Omental fat pad (tissue), 4 donors: Measurements from ENCODE around the gene TOP2A. TPM values are rescaled to one million over a fixed set of nuclear protein-coding genes. Genes with fewer than 3 reads are reported as not detected.

Experiments used
- ATAC-seq: fragments of 150-250 bp; one replicate; pipeline ENCODE4 v1.9.1; 2016; ENCODE audit warnings: mild to moderate bottlenecking, moderate library complexity; ENCODE audit not compliant: low FRiP score
- DNase-seq: peaks from one replicate; pipeline ENCODE4 v3.0.0-alpha.2; 2019; ENCODE audit warnings: low spot score
- total RNA-seq, 4 donors: library from RNA; depleted of rRNA; stranded (reverse); fragments of >200 nt; gene quantifications; one replicate each; pipeline ENCODE4 v1.1.0, GENCODE V29; 2016
- TF ChIP-seq, protein P1 (sequence below), 3 donors: fragments of 450-650 bp; IDR thresholded peaks; one replicate each; pipeline ENCODE4 v1.5.1; 2016 to 2017; ENCODE audit warnings: antibody characterized with exemption in 3 of 3, mild to moderate bottlenecking in 3 of 3, moderate library complexity in 2 of 3

TOP2A gene
- total RNA-seq, 4 donors from 2014 or later = 0.65 to 12.7 (median 2.3) TPM

DNA sequence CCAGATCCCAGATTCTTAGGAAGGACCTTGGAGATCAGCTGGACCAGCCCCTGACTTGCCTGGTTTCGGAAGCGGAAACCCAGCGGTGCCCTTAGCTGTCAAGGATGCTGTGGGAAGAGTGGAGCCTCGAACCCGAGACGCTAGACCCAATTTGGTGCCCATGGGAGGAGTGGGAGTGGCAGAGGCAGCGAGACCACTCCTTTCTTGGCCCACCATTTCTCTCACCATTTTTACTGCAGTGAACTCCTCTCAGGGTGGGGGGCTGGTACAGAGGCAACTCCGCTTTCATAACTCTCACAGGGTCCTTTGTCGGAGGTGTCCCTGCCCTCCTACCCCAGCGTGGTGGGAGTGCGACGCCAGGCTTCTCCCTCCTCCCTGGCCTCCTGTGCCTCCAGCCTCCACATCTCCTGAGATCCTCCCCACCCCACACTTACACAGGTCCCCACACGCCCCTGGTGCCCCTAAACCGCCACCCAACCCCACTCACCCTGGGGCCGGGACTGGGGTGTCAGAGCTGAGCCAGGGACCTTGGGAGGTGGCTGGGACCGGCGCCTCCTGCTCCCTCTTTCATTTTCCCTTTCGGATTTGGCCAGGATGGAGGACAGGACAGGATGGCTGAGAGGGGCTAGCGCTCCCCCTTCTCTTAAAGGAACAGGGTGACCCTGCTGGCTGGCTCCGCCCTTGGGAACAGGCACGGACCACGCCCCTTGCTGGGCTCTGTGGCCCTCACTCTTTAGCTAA, 53.4 kb downstream of the TOP2A start, which contains the start of gene GJD3:
Gene GJD3 (minus strand): TSS at position 617 of the 741 bp plus-strand sequence. CDS start 922 bp downstream, outside the sequence.
- TF ChIP-seq, protein P1, sequence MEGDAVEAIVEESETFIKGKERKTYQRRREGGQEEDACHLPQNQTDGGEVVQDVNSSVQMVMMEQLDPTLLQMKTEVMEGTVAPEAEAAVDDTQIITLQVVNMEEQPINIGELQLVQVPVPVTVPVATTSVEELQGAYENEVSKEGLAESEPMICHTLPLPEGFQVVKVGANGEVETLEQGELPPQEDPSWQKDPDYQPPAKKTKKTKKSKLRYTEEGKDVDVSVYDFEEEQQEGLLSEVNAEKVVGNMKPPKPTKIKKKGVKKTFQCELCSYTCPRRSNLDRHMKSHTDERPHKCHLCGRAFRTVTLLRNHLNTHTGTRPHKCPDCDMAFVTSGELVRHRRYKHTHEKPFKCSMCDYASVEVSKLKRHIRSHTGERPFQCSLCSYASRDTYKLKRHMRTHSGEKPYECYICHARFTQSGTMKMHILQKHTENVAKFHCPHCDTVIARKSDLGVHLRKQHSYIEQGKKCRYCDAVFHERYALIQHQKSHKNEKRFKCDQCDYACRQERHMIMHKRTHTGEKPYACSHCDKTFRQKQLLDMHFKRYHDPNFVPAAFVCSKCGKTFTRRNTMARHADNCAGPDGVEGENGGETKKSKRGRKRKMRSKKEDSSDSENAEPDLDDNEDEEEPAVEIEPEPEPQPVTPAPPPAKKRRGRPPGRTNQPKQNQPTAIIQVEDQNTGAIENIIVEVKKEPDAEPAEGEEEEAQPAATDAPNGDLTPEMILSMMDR (IDR thresholded peaks at IDR 0.05) = no peak
- no peak for DNase-seq
- ATAC-seq = no peak

DNA sequence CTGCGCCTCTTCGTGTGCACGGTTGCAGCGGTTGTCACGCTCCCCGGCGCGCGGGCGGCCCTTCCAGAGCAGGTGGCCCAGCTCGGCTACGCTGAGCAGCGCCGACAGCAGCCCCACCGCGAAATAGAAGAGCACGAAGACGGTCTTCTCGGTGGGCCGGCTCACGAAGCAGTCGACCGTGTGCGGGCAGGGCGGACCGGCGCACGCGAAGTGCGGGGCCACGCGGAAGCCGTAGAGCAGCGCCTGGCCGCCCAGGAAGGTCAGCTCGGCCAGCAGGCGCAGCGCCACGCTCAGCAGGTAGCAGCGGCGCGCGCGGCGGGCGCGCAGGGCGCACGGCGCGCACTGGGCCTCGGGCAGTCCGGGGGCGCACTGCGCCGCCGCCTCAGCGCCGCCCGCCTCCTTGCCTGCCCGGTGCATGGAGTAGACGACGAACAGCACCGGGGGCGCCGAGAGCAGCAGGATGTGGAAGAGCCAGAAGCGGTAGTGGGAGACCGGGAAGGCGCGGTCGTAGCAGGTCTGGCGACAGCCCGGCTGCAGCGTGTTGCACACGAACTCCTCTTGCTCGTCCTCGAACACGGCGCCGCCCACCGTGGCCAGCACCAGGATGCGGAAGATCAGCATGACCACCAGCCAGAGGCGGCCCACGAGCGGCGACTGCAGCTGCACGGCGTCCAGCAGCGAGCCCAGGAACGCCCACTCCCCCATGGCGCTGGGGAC, 54.4 kb downstream of the TOP2A start:
- no peak for ATAC-seq
- TF ChIP-seq, protein P1 (IDR thresholded peaks at IDR 0.05) = no peak
- no peak for DNase-seq

DNA sequence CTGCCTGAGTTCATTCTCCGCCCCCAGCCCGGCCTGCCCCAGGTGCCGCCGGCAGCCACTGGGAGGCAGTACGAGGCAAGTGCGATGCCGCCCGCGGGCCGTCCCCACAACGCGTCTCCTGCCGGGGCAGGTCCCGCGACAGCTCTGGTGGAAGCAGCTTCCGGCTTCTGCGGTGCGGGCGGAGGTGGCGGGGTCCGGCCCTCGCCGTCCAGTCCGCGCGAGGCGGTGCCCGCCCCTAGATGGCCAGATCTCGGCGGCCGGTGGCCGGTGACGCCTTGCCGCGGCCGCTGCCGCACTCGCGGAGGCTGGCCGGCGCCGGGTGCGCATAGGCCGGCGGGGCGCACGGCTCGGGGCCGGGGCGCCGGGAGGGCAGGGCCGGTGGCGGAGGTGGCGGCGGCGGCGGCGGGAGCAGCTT, 55.0 kb downstream of the TOP2A start:
- ATAC-seq (no peak), DNase-seq (no peak)
- TF ChIP-seq, protein P1 (IDR thresholded peaks at IDR 0.05) = no peak

DNA sequence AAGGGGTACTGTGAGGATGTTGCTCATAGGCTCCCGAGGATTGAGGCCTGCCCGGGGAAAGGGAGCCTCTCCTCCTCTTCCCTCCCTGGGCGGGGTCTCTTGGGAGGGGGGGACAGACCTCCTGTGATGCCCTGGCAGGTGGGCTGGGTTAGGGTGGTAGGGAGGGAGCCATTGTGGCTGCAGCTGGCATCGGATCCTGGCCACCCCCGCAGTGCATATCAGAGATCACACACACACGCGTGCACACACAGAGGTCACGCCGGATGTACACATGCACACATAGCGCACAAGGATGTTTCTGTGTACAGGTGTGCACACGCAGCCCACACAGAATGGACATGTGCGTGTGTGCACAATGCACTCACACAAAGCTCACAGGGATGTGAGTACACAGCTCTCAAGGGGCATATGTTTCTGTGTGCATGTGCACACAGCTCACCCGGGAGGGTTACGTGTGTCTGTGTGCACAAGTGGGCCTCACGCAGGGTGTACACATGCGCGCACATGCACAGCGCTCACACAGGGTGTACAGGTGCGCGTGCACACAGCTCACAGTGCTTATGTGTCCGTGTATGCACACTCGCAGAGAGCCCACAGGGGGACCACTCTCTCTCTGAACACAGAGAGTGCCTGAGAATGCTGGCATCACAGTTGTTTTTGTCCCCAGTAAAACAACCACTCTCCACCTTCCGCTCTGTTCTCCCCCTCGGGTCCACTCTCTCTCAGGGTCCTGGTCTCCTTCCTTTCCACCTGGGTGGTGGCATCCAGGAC, 55.6 kb downstream of the TOP2A start:
- DNase-seq (no peak), ATAC-seq (no peak)
- TF ChIP-seq, protein P1 (IDR thresholded peaks at IDR 0.05) = no peak

DNA sequence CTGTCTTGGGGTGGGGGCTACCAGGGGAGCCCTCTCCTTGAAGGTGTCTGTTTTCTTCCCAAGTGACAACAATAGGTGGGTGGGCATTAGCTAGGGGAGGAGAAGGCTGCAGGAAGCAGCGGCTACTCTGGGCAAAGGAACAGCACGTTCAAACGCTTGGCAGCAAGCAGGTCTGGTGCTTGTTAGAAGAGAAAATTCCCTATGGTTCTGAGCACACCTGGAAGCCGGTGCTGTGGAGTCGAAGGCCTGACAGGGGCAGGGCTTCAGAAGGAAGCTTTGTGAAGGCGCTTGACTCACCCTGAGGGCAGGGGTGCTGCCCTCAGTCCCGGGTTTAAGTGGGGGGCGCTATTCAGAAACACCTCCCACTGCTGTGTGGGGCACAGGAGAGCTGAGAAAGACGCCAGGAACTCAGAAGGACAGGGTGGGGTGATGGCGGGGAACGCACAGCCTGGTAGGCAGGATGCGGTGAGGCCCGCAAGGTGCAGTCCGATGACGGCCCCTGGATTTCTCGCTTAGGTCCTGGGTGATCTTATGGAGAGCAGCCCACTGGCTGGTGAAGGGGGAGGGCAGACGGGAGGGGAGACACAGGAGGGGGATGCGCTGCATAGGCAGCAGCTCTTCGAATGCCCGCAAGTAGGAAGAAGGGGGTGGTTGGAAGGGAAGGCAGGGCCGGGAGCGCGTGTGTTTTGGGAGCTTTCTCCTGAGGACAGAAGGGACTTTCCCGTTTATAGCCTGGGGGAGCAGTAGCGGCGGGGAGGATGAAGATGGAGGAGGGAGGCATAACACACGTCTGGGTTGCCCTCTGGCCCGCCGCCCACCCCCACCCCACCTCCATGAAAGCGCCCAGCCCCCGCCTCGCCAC, 56.4 kb downstream of the TOP2A start:
- ATAC-seq (no peak), DNase-seq (no peak)
- TF ChIP-seq, protein P1 (IDR thresholded peaks at IDR 0.05) = no peak

DNA sequence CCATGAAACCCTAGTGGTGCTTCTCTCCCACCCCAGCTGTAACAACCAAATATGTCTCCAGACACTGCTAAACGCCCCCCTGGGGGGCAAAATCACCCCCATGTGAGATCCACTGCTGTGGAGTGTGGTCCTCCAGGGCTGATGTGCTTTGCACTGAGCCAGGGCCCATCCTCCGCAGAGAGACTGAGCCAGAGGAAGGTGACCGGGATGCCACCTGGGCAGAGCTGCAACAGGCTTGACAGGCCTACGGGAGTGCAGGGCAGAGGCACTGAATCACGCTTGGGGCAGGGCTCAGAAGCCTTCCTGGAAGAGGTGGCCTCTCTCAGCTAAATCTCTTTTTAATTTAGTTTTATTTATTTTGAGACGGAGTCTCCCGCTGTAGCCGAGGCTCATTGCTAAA, 57.6 kb downstream of the TOP2A start:
- TF ChIP-seq, protein P1 (IDR thresholded peaks at IDR 0.05) = no peak
- DNase-seq (no peak), ATAC-seq (no peak)
